H9 (cell line): ENCODE measurements around the gene VIPR2. TPM values are rescaled to one million over a fixed set of nuclear protein-coding genes. Genes with fewer than 3 reads are reported as not detected.
A peak's percentile ranks its signal among the peaks of the same experiment; 100 is the strongest.

ENCODE experiments used
- DNase-seq: peaks from one replicate; pipeline ENCODE4 v3.0.0-alpha.2; 2017
- H2AFZ ChIP-seq: one replicate; pipeline ENCODE4 v1.6.1; 2013; ENCODE audit warnings: mild to moderate bottlenecking, low read length, control low read depth, moderate library complexity
- H2AK5ac ChIP-seq: 2 replicates; pipeline ENCODE4 v1.6.1; 2013; ENCODE audit warnings: low read length, control low read depth, mixed read lengths; ENCODE audit not compliant: insufficient read length
- H2BK120ac ChIP-seq: one replicate; pipeline ENCODE4 v1.6.1; 2013; ENCODE audit warnings: low read depth, mild to moderate bottlenecking, low read length, control low read depth, inconsistent platforms; ENCODE audit not compliant: poor library complexity, severe bottlenecking
- H2BK12ac ChIP-seq: 2 replicates; pipeline ENCODE4 v1.6.1; 2013; ENCODE audit warnings: low read length, control low read depth, mixed read lengths, low read depth; ENCODE audit not compliant: insufficient read length
- H2BK15ac ChIP-seq: 2 replicates; pipeline ENCODE4 v1.6.1; 2013; ENCODE audit warnings: low read depth, low read length, control low read depth
- H2BK20ac ChIP-seq: one replicate; pipeline ENCODE4 v1.6.1; 2013; ENCODE audit warnings: low read depth, mild to moderate bottlenecking, low read length, control low read depth, inconsistent platforms; ENCODE audit not compliant: poor library complexity, severe bottlenecking
- H2BK5ac ChIP-seq: 2 replicates; pipeline ENCODE4 v1.6.1; 2013; ENCODE audit warnings: low read length, control low read depth, mixed read lengths; ENCODE audit not compliant: insufficient read length
- H3K14ac ChIP-seq: 2 replicates; pipeline ENCODE4 v1.6.1; 2013; ENCODE audit warnings: low read length, control low read depth; ENCODE audit not compliant: insufficient read depth
- H3K18ac ChIP-seq: 2 replicates; pipeline ENCODE4 v1.6.1; 2013; ENCODE audit warnings: low read depth, mild to moderate bottlenecking, mixed read lengths, low read length, control low read depth; ENCODE audit not compliant: insufficient read length
- H3K23ac ChIP-seq: 2 replicates; pipeline ENCODE4 v1.6.1; 2013; ENCODE audit warnings: low read length, control low read depth, mixed read lengths, low read depth; ENCODE audit not compliant: insufficient read length
- H3K23me2 ChIP-seq: 2 replicates; pipeline ENCODE4 v1.6.1; 2013; ENCODE audit warnings: low read depth, mild to moderate bottlenecking, mixed read lengths, low read length, control low read depth; ENCODE audit not compliant: insufficient read length, poor library complexity, severe bottlenecking
- H3K27ac ChIP-seq: 2 replicates; pipeline ENCODE4 v1.5.1; 2013; ENCODE audit warnings: low read length, control low read depth, mixed read lengths, low read depth; ENCODE audit not compliant: insufficient read length
- H3K27me3 ChIP-seq: 2 replicates; pipeline ENCODE4 v1.6.1; 2013; ENCODE audit warnings: low read length, control low read depth, inconsistent platforms; ENCODE audit not compliant: insufficient read depth
- H3K4ac ChIP-seq: 2 replicates; pipeline ENCODE4 v1.6.1; 2013; ENCODE audit warnings: low read depth, mild to moderate bottlenecking, control low read depth, inconsistent platforms, low read length, moderate library complexity
- H3K4me1 ChIP-seq: 2 replicates; pipeline ENCODE4 v1.6.1; 2013; ENCODE audit warnings: low read length, control low read depth, inconsistent platforms; ENCODE audit not compliant: insufficient read depth
- H3K4me2 ChIP-seq: 2 replicates; pipeline ENCODE4 v1.6.1; 2013; ENCODE audit warnings: low read length, control low read depth, mixed read lengths; ENCODE audit not compliant: insufficient read length, insufficient read depth
- H3K56ac ChIP-seq: 2 replicates; pipeline ENCODE4 v1.6.1; 2013; ENCODE audit warnings: low read depth, mild to moderate bottlenecking, mixed read lengths, low read length, control low read depth; ENCODE audit not compliant: insufficient read length
- H3K79me1 ChIP-seq: 2 replicates; pipeline ENCODE4 v1.6.1; 2013; ENCODE audit warnings: low read depth, mild to moderate bottlenecking, moderate library complexity, low read length, control low read depth, inconsistent platforms; ENCODE audit not compliant: insufficient read depth, poor library complexity, severe bottlenecking
- H3K79me2 ChIP-seq: 2 replicates; pipeline ENCODE4 v1.6.1; 2013; ENCODE audit warnings: low read length, control low read depth, inconsistent platforms; ENCODE audit not compliant: insufficient read depth
- H3K9ac ChIP-seq: 2 replicates; pipeline ENCODE4 v1.6.1; 2013; ENCODE audit warnings: low read length, control low read depth, mixed read lengths; ENCODE audit not compliant: insufficient read length; ENCODE audit errors: extremely low read depth
- H3K9me3 ChIP-seq: one replicate; pipeline ENCODE4 v1.6.1; 2013; ENCODE audit warnings: low read depth, low read length, inconsistent platforms; ENCODE audit not compliant: control insufficient read depth
- H3T11ph ChIP-seq: one replicate; pipeline ENCODE4 v1.6.1; 2013; ENCODE audit warnings: mild to moderate bottlenecking, low read length, control low read depth, inconsistent platforms
- H4K20me1 ChIP-seq: one replicate; pipeline ENCODE4 v1.6.1; 2013; ENCODE audit not compliant: control insufficient read depth, insufficient read length, insufficient read depth
- H4K5ac ChIP-seq: 2 replicates; pipeline ENCODE4 v1.6.1; 2013; ENCODE audit warnings: low read depth, mild to moderate bottlenecking, mixed read lengths, low read length, control low read depth; ENCODE audit not compliant: insufficient read length
- H4K8ac ChIP-seq: replicated peaks from 2 replicates; pipeline ENCODE4 v1.6.1; 2013; ENCODE audit warnings: low read length, control low read depth, mixed read lengths, low read depth; ENCODE audit not compliant: insufficient read length
- H4K91ac ChIP-seq: 2 replicates; pipeline ENCODE4 v1.6.1; 2013; ENCODE audit warnings: low read depth, mild to moderate bottlenecking, moderate library complexity, mixed read lengths, low read length, control low read depth; ENCODE audit not compliant: insufficient read length
- H3K27ac Mint-ChIP-seq, 3 experiments: 2 replicates in 2 of 3; 3 replicates in 1 of 3; pipeline ENCODE4 v1.8.0; 2020 to 2021; ENCODE audit warnings: mixed read lengths in 3 of 3, mild to moderate bottlenecking in 1 of 3, moderate library complexity in 1 of 3
- H3K27me3 Mint-ChIP-seq: 2 replicates; pipeline ENCODE4 v1.8.0; 2021; ENCODE audit warnings: low read depth, mild to moderate bottlenecking, moderate library complexity, mixed read lengths
- H3K36me3 Mint-ChIP-seq, 3 experiments: 2 replicates in 2 of 3; 3 replicates in 1 of 3; pipeline ENCODE4 v1.8.0; 2020 to 2021; ENCODE audit warnings: low read depth in 3 of 3, mixed read lengths in 3 of 3; ENCODE audit not compliant: insufficient read depth in 1 of 3
- H3K4me1 Mint-ChIP-seq, 2 experiments: 2 replicates each; pipeline ENCODE4 v1.8.0; 2020; ENCODE audit warnings: mixed read lengths in 2 of 2
- H3K4me3 Mint-ChIP-seq, 2 experiments: 2 replicates in 1 of 2; 3 replicates in 1 of 2; pipeline ENCODE4 v1.8.0; 2020 to 2021; ENCODE audit warnings: mild to moderate bottlenecking in 2 of 2, mixed read lengths in 2 of 2, moderate library complexity in 1 of 2
- H3K9me3 Mint-ChIP-seq, 2 experiments: 2 replicates in 1 of 2; 3 replicates in 1 of 2; pipeline ENCODE4 v1.8.0; 2020; ENCODE audit warnings: mild to moderate bottlenecking in 2 of 2, mixed read lengths in 2 of 2, moderate library complexity in 1 of 2
- WGBS: extraction: QIAGEN DNeasy Blood & Tissue Kit; methylation state at CpG from one replicate; pipeline ENCODE4 v1.1.7; 2013; ENCODE audit warnings: missing lambda C conversion rate, low lambda C conversion rate, mixed read lengths; ENCODE audit not compliant: insufficient read length; ENCODE audit errors: extremely low coverage; 5-methylcytosine and 5-hydroxymethylcytosine counted together
- total RNA-seq: library from RNA; stranded (reverse); gene quantifications from 2 replicates; pipeline ENCODE4 v1.2.1, GENCODE V29; 2021
- TF ChIP-seq, protein P1 (sequence below): fragments of 200-600 bp; sonication (generic); conservative IDR thresholded peaks from 3 replicates; pipeline ENCODE4 v1.8.0; 2021; ENCODE audit warnings: antibody characterized with exemption, mild to moderate bottlenecking

VIPR2 gene
- total RNA-seq, 1 experiment from 2014 or later: 1.6 TPM

DNA sequence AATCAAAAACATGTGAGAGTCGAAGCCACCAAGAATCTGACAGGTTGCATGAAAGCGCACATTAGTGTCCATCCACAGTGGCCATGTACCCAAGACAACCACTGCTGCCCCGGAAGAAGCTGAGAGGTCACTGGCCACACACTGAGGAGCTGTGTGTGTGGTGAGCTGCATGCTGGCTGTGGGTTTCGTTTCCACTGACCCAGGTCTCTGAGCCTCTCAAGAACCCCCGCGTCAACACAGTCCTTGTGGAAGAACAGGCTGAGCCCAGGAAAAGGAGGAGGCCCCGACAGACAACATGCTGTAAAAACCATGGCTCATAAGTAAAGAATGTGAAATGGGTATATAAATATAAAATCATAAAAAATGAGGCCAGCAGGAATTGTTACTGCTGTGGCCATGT, 8.2 kb downstream of the VIPR2 start:
- no peak overlapping the region for H4K8ac ChIP-seq
- peaks cover 7% of the 10 kb centered on the region for H3K4me1 ChIP-seq
- DNase-seq: peak; percentile 22
- no peaks in the 10 kb centered on the region; the same call in 1 of the 2 replicates for H3K27me3 ChIP-seq
- H3K36me3 Mint-ChIP-seq: peaks cover 2 to 25% (median 24%) of the 10 kb centered on the region in 3 experiments; a peak in 5 of 7 replicates
- H2BK12ac ChIP-seq: no peak overlapping the region
- no peak overlapping the region for H3K23ac ChIP-seq
- no peak overlapping the region for H2AFZ ChIP-seq
- WGBS: no CpG with 5 or more reads among the region's 7 CpGs
- H3K4me2 ChIP-seq: no peak overlapping the region
- no peaks in the 10 kb centered on the region for H3K79me1 ChIP-seq
- no peak overlapping the region for H3K27ac Mint-ChIP-seq
- H3K9ac ChIP-seq: no peak overlapping the region
- no peak overlapping the region for H3K4me3 Mint-ChIP-seq
- TF ChIP-seq, protein P1, sequence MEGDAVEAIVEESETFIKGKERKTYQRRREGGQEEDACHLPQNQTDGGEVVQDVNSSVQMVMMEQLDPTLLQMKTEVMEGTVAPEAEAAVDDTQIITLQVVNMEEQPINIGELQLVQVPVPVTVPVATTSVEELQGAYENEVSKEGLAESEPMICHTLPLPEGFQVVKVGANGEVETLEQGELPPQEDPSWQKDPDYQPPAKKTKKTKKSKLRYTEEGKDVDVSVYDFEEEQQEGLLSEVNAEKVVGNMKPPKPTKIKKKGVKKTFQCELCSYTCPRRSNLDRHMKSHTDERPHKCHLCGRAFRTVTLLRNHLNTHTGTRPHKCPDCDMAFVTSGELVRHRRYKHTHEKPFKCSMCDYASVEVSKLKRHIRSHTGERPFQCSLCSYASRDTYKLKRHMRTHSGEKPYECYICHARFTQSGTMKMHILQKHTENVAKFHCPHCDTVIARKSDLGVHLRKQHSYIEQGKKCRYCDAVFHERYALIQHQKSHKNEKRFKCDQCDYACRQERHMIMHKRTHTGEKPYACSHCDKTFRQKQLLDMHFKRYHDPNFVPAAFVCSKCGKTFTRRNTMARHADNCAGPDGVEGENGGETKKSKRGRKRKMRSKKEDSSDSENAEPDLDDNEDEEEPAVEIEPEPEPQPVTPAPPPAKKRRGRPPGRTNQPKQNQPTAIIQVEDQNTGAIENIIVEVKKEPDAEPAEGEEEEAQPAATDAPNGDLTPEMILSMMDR: no peak
- peaks cover 8% of the 10 kb centered on the region for H3K27me3 Mint-ChIP-seq
- peaks cover 7 to 12% of the 10 kb centered on the region in 2 experiments for H3K9me3 Mint-ChIP-seq
- no peak overlapping the region for H2AK5ac ChIP-seq
- H3T11ph ChIP-seq: no peak overlapping the region
- no peaks in the 10 kb centered on the region for H3K79me2 ChIP-seq
- no peak overlapping the region for H3K4ac ChIP-seq
- H3K14ac ChIP-seq: no peak overlapping the region
- no peak overlapping the region for H2BK15ac ChIP-seq
- no peak overlapping the region for H4K91ac ChIP-seq
- H3K27ac ChIP-seq: no peak overlapping the region
- H4K5ac ChIP-seq: no peak overlapping the region
- H2BK5ac ChIP-seq: no peak overlapping the region
- peaks cover 21 to 46% of the 10 kb centered on the region in 2 experiments for H3K4me1 Mint-ChIP-seq
- peak overlapping the region; percentile 9 for H3K18ac ChIP-seq
- H3K9me3 ChIP-seq: no peaks in the 10 kb centered on the region
- no peak overlapping the region for H2BK20ac ChIP-seq
- H3K23me2 ChIP-seq: no peaks in the 10 kb centered on the region
- H4K20me1 ChIP-seq: no peaks in the 10 kb centered on the region
- no peak overlapping the region for H2BK120ac ChIP-seq
- H3K56ac ChIP-seq: no peak overlapping the region
